Putamen (tissue), 1 donor: ENCODE measurements around the gene ATP9A.
"Not testable (repeated sequence)": the region's sequence is repeated elsewhere in the genome, so short reads cannot be mapped to it uniquely, and the experiment has no call there.

Experiments
- DNase-seq: peaks from one replicate; pipeline ENCODE4 v3.0.0-alpha.2; 2016; ENCODE audit warnings: low spot score

ATP9A gene

GRCh38 chr20:51725584-51726176 is 42.5 kb downstream of the ATP9A start:
- no peak for DNase-seq

GRCh38 chr20:51723026-51723425 is 45.2 kb downstream of the ATP9A start:
- DNase-seq: not testable (repeated sequence)

DNA sequence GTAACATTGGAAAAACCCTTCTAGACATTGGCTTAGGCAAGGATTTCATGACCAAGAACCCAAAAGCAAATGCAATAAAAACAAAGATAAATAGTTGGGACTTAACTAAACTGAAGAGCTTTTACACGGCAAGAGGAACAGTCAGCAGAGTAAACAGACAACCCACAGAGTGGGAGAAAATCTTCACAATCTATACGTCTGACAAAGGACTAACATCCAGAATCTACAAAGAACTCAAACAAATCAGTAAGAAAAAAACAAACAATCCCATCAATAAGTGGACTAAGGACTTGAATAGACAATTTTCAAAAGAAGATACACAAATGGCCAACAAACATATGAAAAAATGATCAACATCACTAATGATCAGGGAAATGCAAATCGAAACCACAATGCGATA is 45.9 kb downstream of the ATP9A start:
- DNase-seq: not testable (repeated sequence)

- DNase-seq: no peak
Observed at GRCh38 chr20:51720854-51721253, 47.3 kb downstream of the ATP9A start.

GRCh38 chr20:51720384-51720783 is 47.8 kb downstream of the ATP9A start:
- no peak for DNase-seq

- no peak for DNase-seq
Observed at GRCh38 chr20:51715856-51716185, 52.4 kb downstream of the ATP9A start.

DNA sequence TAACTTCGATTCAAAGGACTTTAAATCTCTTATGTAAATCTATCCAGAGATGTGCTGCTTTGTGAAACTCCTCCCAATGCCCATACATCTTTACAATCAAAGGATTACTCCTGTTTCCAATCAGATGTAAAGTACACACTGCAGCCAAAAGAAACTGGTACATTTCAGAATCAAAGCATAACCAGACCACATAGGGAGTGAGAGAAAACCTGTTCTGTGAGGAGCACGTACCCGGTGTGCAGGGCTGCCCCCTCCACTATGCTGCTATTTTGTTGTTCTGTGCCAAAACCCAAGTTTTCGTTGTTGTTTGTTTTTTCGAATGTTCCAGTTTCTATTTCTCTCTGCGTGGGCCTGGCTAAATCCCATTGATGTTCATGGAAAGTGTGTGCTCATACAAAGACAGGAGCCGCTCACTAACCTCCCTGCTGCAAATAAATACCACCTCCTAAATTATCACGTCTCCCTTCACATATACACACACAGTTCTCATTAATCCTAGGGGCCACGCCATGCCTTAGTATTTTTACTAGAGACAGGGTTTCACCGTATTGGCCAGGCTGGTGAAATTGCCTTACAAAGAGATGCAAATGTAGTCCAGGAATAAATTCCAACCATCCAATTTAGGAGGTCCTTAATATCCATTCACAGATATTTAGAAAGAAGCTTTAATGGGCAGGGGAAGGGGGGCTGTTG is 52.9 kb downstream of the ATP9A start:
- DNase-seq: no peak

DNA sequence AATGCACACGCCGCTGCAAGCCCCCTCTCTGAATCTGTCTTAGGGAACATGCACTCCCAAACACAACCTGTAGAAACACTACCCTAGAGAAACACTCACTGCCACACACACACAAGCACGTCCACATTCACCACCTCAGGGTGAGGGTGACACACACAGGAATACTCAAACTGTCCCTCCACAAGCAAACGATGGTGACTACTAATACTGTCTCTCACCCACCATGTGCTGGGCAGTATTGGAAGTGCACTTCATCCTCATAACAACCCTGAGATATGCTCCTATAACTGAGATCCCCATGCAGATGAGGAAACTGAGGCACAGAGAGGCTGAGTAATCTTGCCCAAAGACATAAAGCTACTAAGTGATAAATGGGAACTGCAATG is 55.0 kb downstream of the ATP9A start:
- DNase-seq: no peak

DNA sequence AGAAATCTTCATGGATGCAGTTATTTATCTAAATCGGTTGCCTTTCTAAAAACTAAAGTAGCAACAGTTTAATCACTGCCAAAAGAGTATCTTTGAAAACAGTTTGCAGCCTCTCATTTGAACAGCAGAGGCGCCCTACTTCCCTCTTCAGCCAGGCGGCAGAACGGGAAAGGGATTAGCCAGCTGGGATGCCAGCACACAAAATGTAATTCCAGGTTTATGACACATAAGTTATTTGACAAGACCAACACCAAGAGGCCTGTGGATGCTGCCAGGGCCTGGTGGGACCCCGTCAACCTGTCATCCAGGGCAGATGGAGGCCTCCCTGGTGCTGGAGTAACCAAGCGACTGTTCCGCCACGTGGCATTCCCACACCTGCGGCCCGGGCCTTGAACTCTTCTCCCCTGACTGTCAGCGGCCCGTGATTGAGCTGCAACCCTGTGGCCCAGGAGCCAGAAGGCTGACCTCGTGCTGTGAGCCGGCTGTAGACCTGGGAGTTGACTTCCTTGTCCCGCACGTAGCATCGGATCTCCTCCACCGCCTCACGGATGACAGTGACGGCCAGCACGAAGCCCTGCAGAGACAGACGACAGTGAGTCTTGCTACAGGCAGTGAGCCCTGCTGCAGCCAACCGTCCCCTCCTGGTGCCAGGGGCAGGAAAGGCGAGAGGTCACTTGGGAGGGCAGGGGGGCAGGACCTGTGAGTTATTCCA is 55.5 kb downstream of the ATP9A start:
- DNase-seq: no peak

GRCh38 chr20:51711426-51711825 is 56.8 kb downstream of the ATP9A start:
- DNase-seq: no peak

DNA sequence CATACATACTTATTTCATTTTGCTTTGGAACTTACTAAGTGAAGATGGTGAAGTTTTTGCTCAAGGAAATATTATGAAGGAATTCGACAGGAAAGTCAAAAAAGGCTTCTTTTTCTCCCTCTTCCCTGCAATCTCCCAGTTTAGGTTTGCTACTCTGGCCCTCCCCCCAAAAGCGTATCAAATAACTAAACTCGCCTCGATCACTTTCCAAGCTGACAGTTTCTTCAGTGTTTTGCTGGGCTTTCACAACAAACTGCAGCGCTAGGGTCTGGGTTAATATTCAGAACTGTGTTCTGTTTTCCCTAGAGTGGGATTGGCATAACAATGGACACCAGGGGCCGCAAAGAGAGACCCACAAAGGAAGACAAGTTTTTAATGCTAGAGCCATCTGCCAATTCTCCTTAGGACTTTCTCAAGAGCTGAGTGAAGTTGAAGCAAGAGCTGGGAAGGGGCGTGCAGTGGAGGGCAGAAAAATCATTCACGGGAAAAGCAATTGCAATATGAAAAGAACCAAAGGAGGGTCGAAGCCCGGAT is 57.8 kb downstream of the ATP9A start:
- DNase-seq: no peak

DNA sequence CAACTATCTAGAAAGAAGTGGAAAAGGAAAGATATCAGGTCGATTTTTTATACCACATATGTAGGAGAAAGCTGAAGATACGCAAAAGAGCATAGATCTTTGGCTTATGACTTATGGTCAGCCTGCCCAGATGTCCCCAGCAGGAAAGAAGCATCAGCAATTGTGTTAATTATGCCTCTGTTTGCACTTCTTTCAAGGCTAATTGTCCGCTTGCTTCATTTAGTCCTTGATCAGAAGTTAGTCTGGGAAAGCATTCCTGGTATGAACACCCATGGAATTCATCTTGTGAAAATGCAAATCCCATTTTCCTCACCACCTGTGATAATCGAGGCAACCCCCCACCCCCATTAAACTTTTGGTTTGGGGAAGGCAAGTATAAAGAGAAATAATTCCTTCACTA is 62.8 kb downstream of the ATP9A start:
- DNase-seq: no peak

DNA sequence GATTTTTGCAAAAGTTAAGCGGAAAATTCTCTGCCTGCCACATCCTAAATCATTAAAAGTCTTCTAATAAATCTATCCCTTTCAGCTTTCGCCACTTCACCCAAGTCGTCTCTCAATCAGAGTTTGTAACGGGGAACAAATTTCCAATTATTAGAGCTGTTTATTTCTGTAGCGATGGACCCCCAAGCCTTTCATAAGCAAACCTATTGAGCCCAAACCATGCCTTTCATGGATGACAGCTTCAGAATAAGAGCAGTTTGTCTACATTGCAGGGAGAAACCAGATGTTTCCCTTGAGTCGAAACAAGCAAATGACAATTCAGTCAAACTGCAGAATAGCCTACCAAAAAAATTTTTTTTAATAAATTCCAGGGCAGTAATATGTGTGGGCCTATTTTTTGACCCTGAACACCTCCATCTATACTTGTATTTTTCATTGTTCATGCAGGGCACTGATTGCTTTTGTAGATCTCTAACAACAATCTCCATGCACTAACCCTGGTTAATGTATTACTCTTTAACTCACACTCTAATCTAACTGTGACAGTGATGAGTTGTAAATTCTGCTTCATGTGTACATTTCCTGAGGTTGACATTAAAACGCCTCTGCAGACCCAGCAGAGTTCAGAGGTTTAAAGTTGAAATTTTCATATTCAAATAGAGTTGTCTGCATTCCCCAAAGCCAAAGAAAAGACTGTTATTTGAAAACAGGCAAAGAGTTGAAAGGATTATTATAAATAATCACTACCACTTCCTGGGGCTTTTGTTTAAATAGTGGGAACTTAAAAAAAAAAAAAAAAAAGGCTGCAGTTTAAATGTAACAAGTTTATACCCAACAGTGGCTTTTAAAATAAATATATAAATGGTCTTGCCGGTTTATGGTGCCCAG is 64.5 kb downstream of the ATP9A start:
- DNase-seq: no peak

DNA sequence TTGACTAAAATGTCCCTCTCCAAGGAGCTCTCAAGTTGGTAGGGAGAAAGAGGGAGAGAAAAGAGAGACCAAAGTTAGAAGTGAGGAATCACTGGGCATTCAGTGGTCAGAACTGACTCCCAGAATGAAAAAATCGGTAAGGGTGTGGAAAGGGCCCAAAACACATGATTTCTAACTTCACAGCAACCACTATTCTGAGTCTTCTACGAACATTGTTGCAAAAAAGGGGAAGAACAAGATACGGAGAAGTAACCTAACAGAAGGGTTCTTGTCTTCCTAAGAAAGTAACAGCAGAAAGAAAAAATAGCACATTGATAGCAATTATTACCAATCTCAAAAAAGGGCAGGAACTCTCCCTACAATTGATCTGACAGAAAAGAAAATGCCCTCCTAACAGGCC is 65.6 kb downstream of the ATP9A start:
- no peak for DNase-seq

DNA sequence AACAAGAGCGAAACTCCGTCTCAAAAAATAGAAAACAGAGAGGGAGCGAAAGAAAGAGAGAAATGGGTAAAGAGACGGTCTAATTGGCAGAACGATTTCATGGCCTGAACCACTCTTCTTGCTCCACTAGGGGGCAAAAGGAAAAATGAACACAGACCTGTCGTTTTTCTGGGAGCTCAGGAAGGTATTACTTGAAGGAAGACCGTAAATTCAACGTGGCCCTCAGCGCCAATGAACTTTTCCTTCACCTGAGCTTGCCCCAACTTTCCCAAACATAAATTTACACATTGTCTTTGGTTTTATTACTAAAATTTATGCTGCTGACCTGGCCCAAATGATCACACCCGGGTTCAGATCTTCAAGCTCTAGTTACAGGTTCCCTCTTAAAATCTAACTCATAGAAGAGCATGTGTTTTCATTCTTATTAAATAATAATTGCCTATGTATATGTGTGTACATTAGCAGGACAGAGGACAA is 67.3 kb downstream of the ATP9A start:
- DNase-seq: peak; percentile 29

DNA sequence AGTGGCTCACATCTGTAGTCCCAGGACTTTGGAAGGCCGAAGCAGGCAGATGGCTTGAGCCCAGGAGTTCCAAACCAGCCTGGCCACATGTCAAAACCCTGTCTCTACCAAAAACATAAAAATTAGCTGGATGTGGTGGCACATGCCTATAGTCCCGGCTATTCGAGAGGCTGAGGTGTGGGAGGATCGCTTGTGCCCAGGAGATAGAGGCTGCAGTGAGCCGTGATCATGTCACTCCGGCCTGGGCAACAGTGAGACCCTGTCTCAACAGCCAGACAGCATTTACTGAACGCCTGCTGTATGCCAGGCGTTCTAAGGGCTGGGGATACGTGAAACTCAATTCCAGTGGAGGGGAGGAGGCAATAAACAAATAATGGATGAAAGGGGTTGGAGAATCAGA is 69.9 kb downstream of the ATP9A start:
- DNase-seq: no peak

DNA sequence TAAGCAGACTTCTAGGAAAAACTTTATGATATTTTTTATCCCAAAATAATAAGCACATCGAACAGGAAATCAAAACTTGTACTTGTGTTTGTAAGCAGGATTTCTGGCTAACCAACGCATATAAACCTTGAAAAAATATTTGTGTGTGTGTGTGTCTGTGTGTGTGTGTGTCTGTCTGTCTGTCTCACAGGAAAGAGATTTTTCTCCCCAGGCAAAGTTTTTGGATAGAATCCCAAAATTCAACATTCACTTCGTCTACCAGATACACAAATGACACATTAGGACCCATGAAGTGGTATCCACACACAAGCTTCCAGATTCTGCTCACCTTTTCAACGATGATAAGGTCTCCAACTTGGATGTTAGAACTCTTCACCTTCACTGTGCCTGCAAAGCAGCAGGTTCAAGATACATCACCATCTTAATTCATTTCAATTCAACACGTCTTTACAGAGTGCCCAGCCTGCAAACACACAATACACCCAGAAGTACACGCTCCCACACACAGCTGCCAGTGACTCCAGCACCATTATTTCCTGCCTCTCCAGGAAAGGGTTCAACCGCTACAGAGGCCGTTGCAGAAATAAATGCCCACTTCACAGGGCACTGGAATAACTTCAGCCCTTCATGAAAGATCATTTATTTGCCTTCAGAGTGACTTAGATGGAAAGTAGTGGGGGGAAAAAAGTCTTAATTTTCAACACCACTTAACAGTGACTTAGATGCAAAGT is 70.9 kb downstream of the ATP9A start:
- DNase-seq: no peak

DNA sequence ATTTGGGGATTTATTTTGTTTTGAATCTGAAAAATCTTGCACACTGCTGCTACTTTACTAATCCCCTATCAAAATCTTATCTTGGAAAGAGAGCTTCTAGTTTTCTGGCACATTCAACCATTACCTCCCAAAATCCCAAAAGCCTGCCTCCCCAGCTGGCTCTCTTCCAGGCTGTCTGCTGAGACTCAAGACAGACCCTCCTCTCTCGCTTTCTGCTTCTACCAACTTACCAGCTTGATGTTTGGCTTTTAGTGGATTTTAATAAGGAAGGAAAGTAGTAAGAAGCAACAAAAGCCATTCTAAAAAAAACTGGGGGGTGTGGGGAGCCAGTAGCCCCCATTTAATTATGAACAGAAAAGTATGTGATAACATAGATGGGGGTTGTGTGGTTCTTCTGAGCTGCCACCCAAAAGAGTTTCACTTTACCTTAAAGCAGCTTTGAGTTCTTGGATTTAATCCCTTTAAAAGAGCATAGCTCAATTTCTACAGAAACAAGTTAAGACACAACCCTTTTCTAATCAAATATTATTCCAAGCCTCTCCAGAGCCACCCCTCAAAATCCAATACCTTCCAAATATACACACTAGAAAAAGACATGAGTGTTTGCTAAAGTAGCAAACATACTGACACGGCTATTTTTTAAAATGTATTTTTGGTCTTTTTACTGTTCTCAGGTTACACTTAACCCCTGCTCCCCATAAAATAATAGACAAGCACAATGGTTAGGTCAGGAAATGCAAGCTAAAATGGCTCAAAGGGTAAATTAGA is 71.7 kb downstream of the ATP9A start:
- DNase-seq: no peak

- DNase-seq: no peak
Observed at GRCh38 chr20:51695574-51696303, 72.5 kb downstream of the ATP9A start.

- no peak for DNase-seq
Observed at GRCh38 chr20:51692806-51693400, 75.3 kb downstream of the ATP9A start.
